ENCODE data around the gene DERA. TPM values are rescaled to one million over a fixed set of nuclear protein-coding genes. Genes with fewer than 3 reads are reported as not detected.

DERA gene
- total and polyA plus RNA-seq, 2 of the 13 experiments (the other 11 are each of a cell fraction or from before 2014, with no cell fraction given) = 24.0 to 51.3 TPM

- TF ChIP-seq E2F1 (CRISPR knock-in tag; IDR thresholded peaks at IDR 0.05) (no peak), TEAD3 (CRISPR knock-in tag; optimal IDR thresholded peaks at IDR 0.05; ENCODE audit: borderline replicate concordance) (peak; percentile 27), ARID3A (IDR thresholded peaks at IDR 0.05; ENCODE audit: low read depth, low read length) (no peak), ZFP91 (CRISPR knock-in tag; IDR thresholded peaks at IDR 0.05; ENCODE audit: borderline replicate concordance) (no peak), ZNF775 (CRISPR knock-in tag; IDR thresholded peaks at IDR 0.05; ENCODE audit: borderline replicate concordance) (no peak), TOPORS (CRISPR knock-in tag; IDR thresholded peaks at IDR 0.05) (no peak), SYNCRIP (IDR thresholded peaks at IDR 0.05; ENCODE audit: insufficient read depth, low read depth, low read length) (no peak), RBAK (CRISPR knock-in tag; IDR thresholded peaks at IDR 0.05) (no peak), NFE2L1 (CRISPR knock-in tag; IDR thresholded peaks at IDR 0.05; ENCODE audit: borderline replicate concordance) (no peak), MZF1 (CRISPR knock-in tag; IDR thresholded peaks at IDR 0.05; ENCODE audit: borderline replicate concordance) (no peak), ZNF503 (CRISPR knock-in tag; IDR thresholded peaks at IDR 0.05) (no peak), BRCA1 (CRISPR knock-in tag; IDR thresholded peaks at IDR 0.05) (no peak)
Observed at GRCh38 chr12:15931590-15932053, 20.5 kb downstream of the DERA start (continued).

All from HepG2 (cell line).